Measurements from ENCODE around the gene TOMM5.

TOMM5 gene

GRCh38 chr9:37543468-37543867, 48.9 kb downstream of the TOMM5 start:
- H3K4me3 ChIP-seq (ENCODE audit: low read length in 2 of 2), result no peak overlapping the region
- no peaks in the 10 kb centered on the region for H3K27me3 ChIP-seq (ENCODE audit: control insufficient read depth in 1 of 2, insufficient read depth in 2 of 2, low read length in 2 of 2)
- H3K9ac ChIP-seq (ENCODE audit: low read length in 2 of 2), result no peak overlapping the region
- H3K27ac ChIP-seq (ENCODE audit: low read length), result no peak overlapping the region
- H3K4me1 ChIP-seq (ENCODE audit: control insufficient read depth, insufficient read depth, low read length), result no peaks in the 10 kb centered on the region
- peaks cover 8 to 12% of the 10 kb centered on the region in 2 donors for H3K36me3 ChIP-seq (ENCODE audit: control insufficient read depth in 2 of 2, insufficient read depth in 2 of 2, low read length in 2 of 2)
- H3K9me3 ChIP-seq (ENCODE audit: control insufficient read depth in 2 of 2, low read length in 2 of 2), result no peaks in the 10 kb centered on the region

DNA sequence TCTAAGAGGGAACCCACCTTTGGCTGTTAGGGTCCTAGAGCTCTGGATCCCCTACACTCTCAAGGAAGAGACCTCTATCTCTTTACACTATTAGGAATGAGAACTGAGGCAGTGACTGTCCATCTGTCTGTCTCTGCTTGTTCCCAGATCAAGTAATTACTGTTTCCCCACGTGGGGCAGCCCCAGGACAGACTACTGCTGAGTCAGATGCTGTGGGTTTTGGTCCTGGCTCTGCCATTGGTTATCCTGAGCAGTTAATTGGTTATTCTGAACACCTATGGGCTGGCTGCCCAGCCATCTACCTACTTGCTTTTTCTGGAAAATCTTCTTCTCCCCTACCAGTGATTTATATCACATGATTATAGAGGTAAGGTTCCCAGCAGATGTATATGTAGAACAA, 49.5 kb downstream of the TOMM5 start:
- Histone ChIP-seq H3K4me3 (ENCODE audit: low read length in 2 of 2) (no peak overlapping the region), H3K27me3 (ENCODE audit: control insufficient read depth in 1 of 2, insufficient read depth in 2 of 2, low read length in 2 of 2) (no peaks in the 10 kb centered on the region), H3K27ac (ENCODE audit: low read length) (no peak overlapping the region), H3K9ac (ENCODE audit: low read length in 2 of 2) (no peak overlapping the region), H3K4me1 (ENCODE audit: control insufficient read depth, insufficient read depth, low read length) (no peaks in the 10 kb centered on the region), H3K9me3 (ENCODE audit: control insufficient read depth in 2 of 2, low read length in 2 of 2) (no peaks in the 10 kb centered on the region), H3K36me3 (ENCODE audit: control insufficient read depth in 2 of 2, insufficient read depth in 2 of 2, low read length in 2 of 2) (peaks cover 12 to 15% of the 10 kb centered on the region in 2 donors)

- Histone ChIP-seq H3K36me3 (ENCODE audit: control insufficient read depth in 2 of 2, insufficient read depth in 2 of 2, low read length in 2 of 2) (peaks cover 15 to 20% of the 10 kb centered on the region in 2 donors), H3K4me3 (ENCODE audit: low read length in 2 of 2) (no peak overlapping the region), H3K4me1 (ENCODE audit: control insufficient read depth, insufficient read depth, low read length) (no peaks in the 10 kb centered on the region), H3K9me3 (ENCODE audit: control insufficient read depth in 2 of 2, low read length in 2 of 2) (no peaks in the 10 kb centered on the region), H3K27ac (ENCODE audit: low read length) (no peak overlapping the region), H3K9ac (ENCODE audit: low read length in 2 of 2) (no peak overlapping the region), H3K27me3 (ENCODE audit: control insufficient read depth in 1 of 2, insufficient read depth in 2 of 2, low read length in 2 of 2) (no peaks in the 10 kb centered on the region)
Measured at GRCh38 chr9:37542488-37542887, 49.9 kb downstream of the TOMM5 start.

GRCh38 chr9:37541465-37541864, 50.9 kb downstream of the TOMM5 start:
- peaks cover 24 to 26% of the 10 kb centered on the region in 2 donors for H3K36me3 ChIP-seq (ENCODE audit: control insufficient read depth in 2 of 2, insufficient read depth in 2 of 2, low read length in 2 of 2)

DNA sequence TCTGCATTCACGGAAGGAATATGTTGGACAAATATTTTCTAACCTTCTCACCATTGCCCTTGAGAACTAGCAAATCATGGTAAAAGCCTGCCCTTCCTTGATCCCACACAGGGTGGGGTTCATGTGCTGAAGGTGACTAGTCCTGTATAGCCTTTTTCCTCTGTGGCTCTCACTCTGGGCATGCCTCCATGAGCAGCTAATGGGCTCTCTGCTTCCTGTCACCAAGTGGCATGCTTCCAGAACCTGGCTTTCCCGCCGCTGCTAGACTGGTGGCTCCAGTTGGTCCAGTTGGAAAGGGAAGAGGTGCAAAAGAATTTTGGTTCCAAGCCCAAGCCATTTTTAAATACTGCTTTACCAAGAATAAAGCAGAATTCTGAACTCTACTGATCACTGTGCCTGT, 51.8 kb downstream of the TOMM5 start:
- H3K27ac ChIP-seq (ENCODE audit: low read length), result no peak overlapping the region

More at GRCh38 chr9:37541465-37541864, 50.9 kb downstream of the TOMM5 start:
- Histone ChIP-seq H3K9me3 (ENCODE audit: control insufficient read depth in 2 of 2, low read length in 2 of 2) (no peaks in the 10 kb centered on the region), H3K9ac (ENCODE audit: low read length in 2 of 2) (no peak overlapping the region), H3K27ac (ENCODE audit: low read length) (no peak overlapping the region), H3K4me3 (ENCODE audit: low read length in 2 of 2) (no peak overlapping the region), H3K27me3 (ENCODE audit: control insufficient read depth in 1 of 2, insufficient read depth in 2 of 2, low read length in 2 of 2) (no peaks in the 10 kb centered on the region), H3K4me1 (ENCODE audit: control insufficient read depth, insufficient read depth, low read length) (no peaks in the 10 kb centered on the region)

DNA sequence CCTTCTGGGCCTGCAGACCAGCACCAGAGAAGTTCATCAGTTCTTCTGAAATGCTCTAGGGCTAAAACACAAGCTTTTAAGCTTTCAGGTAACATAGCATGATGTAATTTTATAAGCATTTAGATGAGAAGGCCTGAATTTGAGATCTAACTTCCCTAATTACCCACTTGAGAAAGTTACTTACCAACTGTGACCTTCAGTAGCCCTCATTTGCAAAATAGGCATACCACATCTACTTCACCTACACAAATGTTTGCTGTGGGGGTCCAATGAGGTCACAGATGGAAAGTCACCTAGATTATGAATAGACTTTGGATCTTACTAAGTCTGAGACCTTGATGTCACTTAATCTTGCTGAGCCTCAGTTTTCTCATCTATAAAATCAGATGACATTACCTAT, 52.8 kb downstream of the TOMM5 start:
- Histone ChIP-seq H3K27ac (ENCODE audit: low read length) (no peak overlapping the region), H3K27me3 (ENCODE audit: control insufficient read depth in 1 of 2, insufficient read depth in 2 of 2, low read length in 2 of 2) (no peaks in the 10 kb centered on the region), H3K36me3 (ENCODE audit: control insufficient read depth in 2 of 2, insufficient read depth in 2 of 2, low read length in 2 of 2) (peaks cover 29 to 35% of the 10 kb centered on the region in 2 donors), H3K9ac (ENCODE audit: low read length in 2 of 2) (no peak overlapping the region), H3K4me1 (ENCODE audit: control insufficient read depth, insufficient read depth, low read length) (no peaks in the 10 kb centered on the region), H3K4me3 (ENCODE audit: low read length in 2 of 2) (no peak overlapping the region), H3K9me3 (ENCODE audit: control insufficient read depth in 2 of 2, low read length in 2 of 2) (no peaks in the 10 kb centered on the region)

More for the DNA sequence above, 51.8 kb downstream of the TOMM5 start:
- H3K4me1 ChIP-seq (ENCODE audit: control insufficient read depth, insufficient read depth, low read length), result no peaks in the 10 kb centered on the region
- peaks cover 28 to 31% of the 10 kb centered on the region in 2 donors for H3K36me3 ChIP-seq (ENCODE audit: control insufficient read depth in 2 of 2, insufficient read depth in 2 of 2, low read length in 2 of 2)
- no peak overlapping the region for H3K9ac ChIP-seq (ENCODE audit: low read length in 2 of 2)
- no peaks in the 10 kb centered on the region for H3K27me3 ChIP-seq (ENCODE audit: control insufficient read depth in 1 of 2, insufficient read depth in 2 of 2, low read length in 2 of 2)
- no peaks in the 10 kb centered on the region for H3K9me3 ChIP-seq (ENCODE audit: control insufficient read depth in 2 of 2, low read length in 2 of 2)
- H3K4me3 ChIP-seq (ENCODE audit: low read length in 2 of 2), result no peak overlapping the region
